HCT116 (cell line): Measurements from ENCODE around the gene SRI. TPM values are rescaled to one million over a fixed set of nuclear protein-coding genes. Genes with fewer than 3 reads are reported as not detected.

ENCODE experiments used
- ATAC-seq: fragments of 200-7000 bp; cut with Tn5 transposase; 2 replicates; pipeline ENCODE4 v1.9.1; 2020; ENCODE audit warnings: mild to moderate bottlenecking, moderate library complexity
- BruUV-seq: library from RNA; stranded (reverse); fragments of 400-500 nt; replicated peaks from 2 replicates; lab custom pipeline; 2021; lab: Mats Ljungman, UMichigan
- CTCF ChIA-PET: fragments of 300-600 bp; sonication (Branson Sonifier 250); formaldehyde crosslinking; loops from one replicate; lab custom pipeline; 2021; ENCODE audit warnings: antibody characterized with exemption; lab: Charles Lee
- POLR2A ChIA-PET: fragments of 300-600, 350-600 bp; sonication (Branson Sonifier 250); formaldehyde crosslinking; loops from one replicate; lab custom pipeline; 2021; ENCODE audit warnings: antibody characterized with exemption; lab: Charles Lee
- RAD21 ChIA-PET, 2 experiments: fragments of 300-600 bp; sonication (Branson Sonifier 250); formaldehyde crosslinking; loops; one replicate each; lab custom pipeline; 2023; ENCODE audit warnings: low total read pairs in 2 of 2; ENCODE audit not compliant: uncharacterized antibody in 2 of 2, unreplicated experiment in 2 of 2, low non-redundant PET in 1 of 2; lab: Charles Lee
- DNase-seq: peaks from one replicate; pipeline ENCODE4 v3.0.0-alpha.2; 2010; ENCODE audit warnings: low read depth, low spot score
- H2AFZ ChIP-seq: fragments of 200-600 bp; shearing (Covaris generic), sonication (generic); 2 replicates; pipeline ENCODE4 v1.6.1; 2017; ENCODE audit warnings: low read depth, mixed run types, mixed read lengths, antibody characterized with exemption, low read length; ENCODE audit not compliant: poor library complexity, severe bottlenecking
- H3K27ac ChIP-seq: 2 replicates; pipeline ENCODE4 v1.5.1; 2012; ENCODE audit warnings: low read depth, low read length
- H3K27me3 ChIP-seq: fragments of 200-600 bp; sonication (generic); 2 replicates; pipeline ENCODE4 v1.6.1; 2016; ENCODE audit warnings: mixed run types, low read length, mixed read lengths; ENCODE audit not compliant: insufficient read depth
- H3K36me3 ChIP-seq, 2 experiments: fragments of 200-500 bp in 1 of 2; fragments of 200-600 bp in 1 of 2; sonication (Bioruptor generic) in 1 of 2; sonication (generic) in 1 of 2; 2 replicates each; pipeline versions ENCODE4 v1.5.1 to v1.6.1; 2014 to 2016; ENCODE audit warnings: low read length in 2 of 2, inconsistent platforms in 1 of 2, mixed read lengths in 1 of 2, mixed run types in 1 of 2; ENCODE audit not compliant: insufficient read depth in 2 of 2, control insufficient read depth in 1 of 2
- H3K4me1 ChIP-seq, 2 experiments: fragments of 200-600 bp in 1 of 2; sonication (generic) in 1 of 2; 2 replicates each; pipeline versions ENCODE4 v1.5.1 to v1.6.1; 2012 to 2017; ENCODE audit warnings: low read length in 2 of 2, inconsistent platforms in 1 of 2, mild to moderate bottlenecking in 1 of 2, mixed read lengths in 1 of 2, mixed run types in 1 of 2, moderate library complexity in 1 of 2; ENCODE audit not compliant: insufficient read depth in 2 of 2, control insufficient read depth in 1 of 2
- H3K4me2 ChIP-seq: fragments of 200-600 bp; sonication (generic); 2 replicates; pipeline ENCODE4 v1.6.1; 2017; ENCODE audit warnings: mixed run types, low read length, mixed read lengths
- H3K4me3 ChIP-seq, 2 experiments: fragments of 200-600 bp in 1 of 2; sonication (generic) in 1 of 2; replicated peaks in 1 of 2; 2 replicates each; pipeline ENCODE4 v1.5.1; 2011 to 2016; ENCODE audit warnings: low read length in 2 of 2, control low read depth in 1 of 2, low read depth in 1 of 2, mild to moderate bottlenecking in 1 of 2, mixed read lengths in 1 of 2, mixed run types in 1 of 2
- H3K79me2 ChIP-seq: fragments of 200-600 bp; sonication (generic); 2 replicates; pipeline ENCODE4 v1.6.1; 2017; ENCODE audit warnings: mild to moderate bottlenecking, mixed run types, low read length, moderate library complexity, mixed read lengths; ENCODE audit not compliant: insufficient read depth
- H3K9ac ChIP-seq: fragments of 200-600 bp; sonication (generic); 2 replicates; pipeline ENCODE4 v1.6.1; 2016; ENCODE audit warnings: low read length, mixed read lengths
- H3K9me2 ChIP-seq: fragments of 200-600 bp; sonication (generic), shearing (Covaris generic); 2 replicates; pipeline ENCODE4 v1.6.1; 2017; ENCODE audit warnings: mixed run types, mild to moderate bottlenecking, moderate library complexity; ENCODE audit not compliant: insufficient read depth
- H3K9me3 ChIP-seq, 2 experiments: fragments of 200-500 bp in 1 of 2; fragments of 200-600 bp in 1 of 2; sonication (Bioruptor generic) in 1 of 2; sonication (generic) in 1 of 2; 2 replicates each; pipeline ENCODE4 v1.6.1; 2014 to 2017; ENCODE audit warnings: low read length in 2 of 2, mixed read lengths in 2 of 2, inconsistent platforms in 1 of 2, low read depth in 1 of 2, mild to moderate bottlenecking in 1 of 2, mixed run types in 1 of 2, moderate library complexity in 1 of 2; ENCODE audit not compliant: control insufficient read depth in 1 of 2, insufficient read depth in 1 of 2
- H4K20me1 ChIP-seq: fragments of 200-600 bp; sonication (generic), shearing (Covaris generic); 2 replicates; pipeline ENCODE4 v1.6.1; 2017; ENCODE audit warnings: mixed run types, mild to moderate bottlenecking, moderate library complexity; ENCODE audit not compliant: insufficient read depth
- ATF3 ChIP-seq: IDR thresholded peaks from 2 replicates; pipeline ENCODE4 v1.6.1; 2012
- CBX3 ChIP-seq: IDR thresholded peaks from 2 replicates; pipeline ENCODE4 v1.6.1; 2012; ENCODE audit warnings: low read depth
- CEBPB ChIP-seq: IDR thresholded peaks from 2 replicates; pipeline ENCODE4 v1.6.1; 2012; ENCODE audit warnings: low read depth
- CTCF ChIP-seq, 3 experiments: fragments of 200-600 bp in 1 of 3; sonication (generic) in 1 of 3; IDR thresholded peaks in 2 of 3; conservative IDR thresholded peaks in 1 of 3; 2 replicates each; pipeline ENCODE4 v1.5.1; 2012 to 2017; ENCODE audit warnings: low read depth in 2 of 3, low read length in 2 of 3, antibody characterized with exemption in 1 of 3, borderline replicate concordance in 1 of 3, control low read depth in 1 of 3, mild to moderate bottlenecking in 1 of 3, mixed read lengths in 1 of 3, mixed run types in 1 of 3, moderate library complexity in 1 of 3; ENCODE audit not compliant: insufficient read depth in 1 of 3
- EGR1 ChIP-seq: IDR thresholded peaks from 2 replicates; pipeline ENCODE4 v1.6.1; 2012; ENCODE audit warnings: low read depth
- ELF1 ChIP-seq: IDR thresholded peaks from 2 replicates; pipeline ENCODE4 v1.6.1; 2012; ENCODE audit warnings: low read depth, borderline replicate concordance
- EZH2 ChIP-seq: fragments of 200-600 bp; sonication (generic); IDR thresholded peaks from 2 replicates; pipeline ENCODE4 v1.6.1; 2017; ENCODE audit warnings: antibody characterized with exemption, mixed run types
- EZH2phosphoT487 ChIP-seq: fragments of 200-600 bp; IDR thresholded peaks from 2 replicates; pipeline ENCODE4 v1.6.1; 2018; ENCODE audit warnings: antibody characterized with exemption, borderline replicate concordance
- FOSL1 ChIP-seq: IDR thresholded peaks from 2 replicates; pipeline ENCODE4 v1.6.1; 2012; ENCODE audit warnings: low read depth
- JUND ChIP-seq: IDR thresholded peaks from 2 replicates; pipeline ENCODE4 v1.6.1; 2012
- MAX ChIP-seq: IDR thresholded peaks from 2 replicates; pipeline ENCODE4 v1.6.1; 2012
- POLR2A ChIP-seq: IDR thresholded peaks from 2 replicates; pipeline ENCODE4 v1.7.0; 2011; ENCODE audit warnings: borderline replicate concordance; ENCODE audit not compliant: insufficient read depth, insufficient read length; ENCODE audit errors: extremely low read depth
- POLR2AphosphoS5 ChIP-seq: IDR thresholded peaks from 2 replicates; pipeline ENCODE4 v1.6.1; 2011; ENCODE audit warnings: mild to moderate bottlenecking, low read depth, low read length, moderate library complexity
- RAD21 ChIP-seq: IDR thresholded peaks from 2 replicates; pipeline ENCODE4 v1.6.1; 2012; ENCODE audit warnings: low read depth, mild to moderate bottlenecking
- SP1 ChIP-seq: IDR thresholded peaks from 2 replicates; pipeline ENCODE4 v1.6.1; 2012; ENCODE audit warnings: low read depth
- SRF ChIP-seq: IDR thresholded peaks from 2 replicates; pipeline ENCODE4 v1.6.1; 2012; ENCODE audit warnings: low read depth
- TCF7L2 ChIP-seq: IDR thresholded peaks from 2 replicates; pipeline ENCODE4 v1.7.0; 2011; ENCODE audit warnings: borderline replicate concordance, inconsistent platforms; ENCODE audit not compliant: insufficient read depth, insufficient read length; ENCODE audit errors: extremely low read depth
- YY1 ChIP-seq: IDR thresholded peaks from 2 replicates; pipeline ENCODE4 v1.6.1; 2011; ENCODE audit warnings: low read length, low read depth, moderate library complexity, mild to moderate bottlenecking; ENCODE audit not compliant: insufficient replicate concordance; ENCODE audit errors: extremely low read depth
- ZFX ChIP-seq: fragments of 450-650 bp; IDR thresholded peaks from 2 replicates; pipeline ENCODE4 v1.6.1; 2017
- ZNF274 ChIP-seq: fragments of 200-500 bp; sonication (Bioruptor generic); IDR thresholded peaks from 2 replicates; pipeline ENCODE4 v1.6.1; 2014; ENCODE audit warnings: mild to moderate bottlenecking, low read depth, low read length, inconsistent platforms
- intact Hi-C: fragments of 100-400 bp; cut with micrococcal nuclease; formaldehyde crosslinking; loops from 2 replicates; pipeline ENCODE4 v1.10.0; 2022
- total RNA-seq: library from RNA; stranded (reverse); gene quantifications from one replicate; pipeline ENCODE4 v1.2.1, GENCODE V29; 2021; ENCODE audit not compliant: unreplicated experiment

SRI gene
- total RNA-seq, 1 experiment from 2014 or later: 114 TPM

GRCh38 chr7:88226201-88226600 lies 6.4 kb upstream of the SRI start (continued):
- TF ChIP-seq CTCF (IDR thresholded peaks at IDR 0.05 in 2 of 3, conservative IDR thresholded peaks at IDR 0.05 in 1 of 3; ENCODE audit: borderline replicate concordance in 1 of 3, insufficient read depth in 1 of 3, low read depth in 2 of 3, low read length in 2 of 3) (no peak), SRF (no peak), SP1 (no peak), ATF3 (no peak), POLR2AphosphoS5 (no peak), EZH2 (no peak), RAD21 (no peak), ZFX (no peak), ZNF274 (no peak)

GRCh38 chr7:88224601-88225275 lies 4.9 kb upstream of the SRI start:
- Histone ChIP-seq H3K4me1 (peaks cover 22 to 50% of the 10 kb centered on the region in 2 experiments), H3K4me2 (peak overlapping the region; percentile 36)
- TF ChIP-seq JUND (peak; percentile 22; the same call in 1 of the 2 replicates), ATF3 (no peak), EZH2phosphoT487 (no peak), TCF7L2 (no peak), ELF1 (no peak), POLR2A (no peak), YY1 (no peak), CBX3 (no peak), MAX (no peak), CEBPB (peak; percentile 32; the same call in 1 of the 2 replicates), ZFX (no peak), RAD21 (no peak), SP1 (peak; percentile 44; the same call in 1 of the 2 replicates), CTCF (IDR thresholded peaks at IDR 0.05 in 2 of 3, conservative IDR thresholded peaks at IDR 0.05 in 1 of 3; ENCODE audit: borderline replicate concordance in 1 of 3, insufficient read depth in 1 of 3, low read depth in 2 of 3, low read length in 2 of 3) (no peak), EGR1 (no peak), FOSL1 (peak; percentile 35; the same call in 1 of the 2 replicates)

More at GRCh38 chr7:88224601-88225275, 4.9 kb upstream of the SRI start:
- ATAC-seq: no peak
- no peaks in the 10 kb centered on the region for H3K27me3 ChIP-seq
- ChIA-PET CTCF (no interaction called here), POLR2A (no interaction called here), RAD21 (no interaction called here)
- BruUV-seq: no TSS peak
- no peaks in the 10 kb centered on the region for H3K79me2 ChIP-seq
- H3K9me2 ChIP-seq: no peaks in the 10 kb centered on the region
- H3K9ac ChIP-seq: no peak overlapping the region
- H2AFZ ChIP-seq: no peak overlapping the region
- H3K4me3 ChIP-seq: no peak overlapping the region
- H3K27ac ChIP-seq: no peak overlapping the region
- intact Hi-C loops: no loop called here
- no peak for DNase-seq
- H4K20me1 ChIP-seq: no peaks in the 10 kb centered on the region
- no peaks in the 10 kb centered on the region for H3K9me3 ChIP-seq
- H3K36me3 ChIP-seq: no peaks in the 10 kb centered on the region
